Activated CD4-positive, alpha-beta T cell treated with anti-CD3 and anti-CD28 coated beads for 24 hours (primary cell): Measurements from ENCODE around the gene FAM114A1.
"Not testable (repeated sequence)": the region's sequence is repeated elsewhere in the genome, so short reads cannot be mapped to it uniquely, and the experiment has no call there.

ENCODE experiments used
- DNase-seq, 2 donors: peaks; one replicate each; pipeline ENCODE4 v3.0.0-alpha.2; 2020; ENCODE audit warnings: low read depth in 2 of 2

Gene FAM114A1

DNA sequence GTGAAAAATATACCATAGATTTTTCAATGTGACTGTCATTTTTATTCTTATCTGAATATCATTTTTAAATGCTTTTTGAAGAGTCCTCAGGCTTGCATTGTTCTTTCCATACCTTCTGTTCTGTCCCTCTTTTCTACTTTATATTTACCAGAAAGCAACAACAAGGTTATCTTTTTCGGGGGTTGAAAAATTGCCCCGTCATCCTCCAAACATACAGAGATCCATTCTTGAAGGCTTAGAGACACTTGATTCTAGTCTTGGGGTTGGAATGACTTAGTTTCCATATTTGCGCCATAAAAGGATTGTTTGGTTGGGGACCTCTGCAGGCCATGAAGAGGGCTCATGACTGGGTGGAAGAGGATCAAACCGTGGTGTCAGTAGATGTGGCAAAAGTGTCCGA, 63.5 kb downstream of the FAM114A1 start:
- no peak for DNase-seq

GRCh38 chr4:38935391-38936073, 67.9 kb downstream of the FAM114A1 start:
- no peak for DNase-seq

GRCh38 chr4:38939165-38939564, 71.6 kb downstream of the FAM114A1 start:
- DNase-seq = no peak

DNA sequence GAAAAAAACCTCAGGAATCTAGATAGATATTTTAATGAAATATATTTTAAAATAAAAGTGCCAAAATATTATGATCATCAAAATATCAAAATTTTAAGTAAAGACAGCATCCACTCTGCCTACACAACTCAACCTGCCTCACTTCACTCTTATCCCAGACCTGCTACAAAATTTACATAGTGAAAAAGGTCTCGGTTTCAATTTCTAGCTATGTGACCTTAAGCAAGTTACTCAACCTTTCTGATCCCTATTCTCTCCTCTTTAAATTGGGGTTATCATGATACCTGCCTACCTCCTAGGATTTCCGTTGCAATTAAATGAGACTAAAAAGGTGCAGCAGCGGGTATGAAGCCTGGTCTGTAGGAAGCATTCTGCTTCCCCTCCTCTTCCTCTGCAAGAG, 72.9 kb downstream of the FAM114A1 start:
- no peak for DNase-seq

DNA sequence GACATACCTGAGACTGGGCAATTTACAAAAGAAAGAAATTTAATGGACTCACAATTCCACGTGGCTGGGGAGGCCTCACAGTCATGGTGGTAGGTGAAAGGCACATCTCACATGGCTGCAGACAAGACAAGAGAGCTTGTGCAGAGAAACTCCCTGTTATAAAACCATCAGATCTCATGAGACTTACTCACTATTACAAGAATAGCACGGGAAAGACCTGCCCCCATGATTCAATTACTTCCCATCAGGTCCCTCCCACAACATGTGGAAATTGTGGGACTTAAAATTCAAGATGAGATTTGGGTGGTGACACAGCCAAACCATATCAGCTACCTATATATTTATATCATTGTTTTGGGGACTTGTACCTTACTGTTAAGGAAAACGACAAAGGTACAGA, 74.3 kb downstream of the FAM114A1 start:
- not testable (repeated sequence) for DNase-seq

- no peak for DNase-seq
Observed at GRCh38 chr4:38943343-38943742, 75.7 kb downstream of the FAM114A1 start.

- no peak for DNase-seq
Observed at GRCh38 chr4:38944440-38944839, 76.8 kb downstream of the FAM114A1 start.

- DNase-seq = no peak
Observed at GRCh38 chr4:38946919-38947318, 79.3 kb downstream of the FAM114A1 start.

DNA sequence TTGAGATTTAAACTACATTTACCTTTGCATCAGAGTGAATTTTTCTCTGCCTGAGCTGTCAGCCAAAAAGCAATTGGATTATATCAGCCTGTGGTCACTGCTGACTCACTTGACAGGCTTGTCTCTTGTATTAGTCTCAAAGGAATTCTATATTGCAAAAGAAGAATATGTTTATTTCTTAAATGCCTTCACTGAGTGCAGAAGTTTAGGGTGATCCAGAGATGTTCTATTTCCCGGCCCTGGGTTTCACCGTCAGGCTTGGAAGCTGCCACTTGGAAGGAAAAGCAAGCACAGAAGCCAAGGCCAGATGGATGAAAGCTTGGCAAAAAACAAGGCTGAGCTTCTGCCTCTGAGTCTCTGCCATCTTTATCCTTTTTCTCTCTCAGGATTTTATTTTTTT, 80.9 kb downstream of the FAM114A1 start:
- DNase-seq = no peak

DNA sequence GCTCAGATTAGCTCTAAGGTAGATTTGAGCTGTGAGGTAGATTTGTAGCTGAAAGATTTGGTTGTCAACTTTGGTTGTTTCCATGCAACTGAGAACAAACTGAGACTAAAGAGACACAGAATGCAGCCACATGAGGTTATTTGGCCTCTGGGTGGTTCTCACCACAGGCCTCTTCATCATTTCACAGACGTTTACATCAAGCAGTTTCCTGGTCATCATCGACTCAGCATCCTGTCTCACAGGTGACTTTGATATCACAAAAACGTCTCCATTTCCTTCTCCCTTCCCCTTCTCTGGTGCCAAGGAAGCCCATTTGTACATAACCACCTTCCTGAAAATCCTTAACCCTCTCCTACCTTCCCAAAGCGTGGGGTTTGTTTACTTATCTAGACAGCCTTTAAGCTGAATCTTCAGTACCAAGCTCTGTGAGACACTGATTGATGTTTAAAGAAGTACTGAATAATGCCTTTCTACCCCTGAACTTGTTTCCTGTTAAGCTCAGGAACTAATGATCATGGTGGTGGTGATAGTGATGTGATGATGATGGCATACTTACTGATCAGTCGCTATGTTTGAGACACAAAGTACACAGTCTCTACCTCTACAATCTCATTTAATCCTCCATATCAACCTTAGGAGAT, 81.9 kb downstream of the FAM114A1 start:
- no peak for DNase-seq

DNA sequence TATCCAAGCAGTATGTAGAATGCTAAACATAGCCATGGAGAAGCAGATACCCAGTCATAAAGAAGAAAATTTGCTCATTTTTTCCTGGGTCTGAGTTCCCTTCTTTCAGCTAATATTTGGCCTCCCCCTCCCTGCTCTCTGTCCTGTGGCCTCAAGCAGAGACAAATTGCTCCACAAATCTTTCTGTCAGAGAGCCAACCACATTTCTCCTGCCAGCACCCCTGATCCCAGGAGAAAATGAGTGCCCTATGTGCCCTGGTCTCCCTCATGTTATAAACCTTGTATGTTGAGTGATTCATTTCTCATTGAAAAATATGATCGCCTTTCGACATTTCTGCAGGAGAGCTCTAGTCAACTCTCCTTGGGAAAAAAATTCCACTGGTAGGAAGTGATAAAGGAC, 82.6 kb downstream of the FAM114A1 start:
- DNase-seq = no peak

GRCh38 chr4:38950734-38951133, 83.1 kb downstream of the FAM114A1 start:
- DNase-seq = no peak

DNA sequence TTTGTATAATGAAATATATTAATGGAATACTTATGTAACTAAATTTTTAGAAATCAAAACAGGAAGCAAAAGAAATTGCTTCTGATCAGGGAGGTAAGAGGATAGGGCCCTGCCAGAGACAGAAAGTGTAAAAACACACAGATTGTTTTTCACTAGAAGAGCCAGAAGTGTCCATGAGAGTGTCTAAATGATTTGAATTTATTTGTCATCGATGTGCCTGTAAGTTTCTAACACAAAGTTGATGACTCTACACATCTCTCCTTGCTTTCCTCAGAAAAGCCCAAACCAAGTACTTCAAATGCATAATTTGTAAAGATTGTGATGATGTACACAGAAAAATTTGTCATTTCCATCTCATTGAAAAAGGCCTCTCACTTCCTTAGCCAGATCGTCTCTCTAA, 84.0 kb downstream of the FAM114A1 start:
- no peak for DNase-seq

- no peak for DNase-seq
Observed at GRCh38 chr4:38952017-38952416, 84.4 kb downstream of the FAM114A1 start.

- no peak for DNase-seq
Observed at GRCh38 chr4:38954727-38955126, 87.1 kb downstream of the FAM114A1 start.

DNA sequence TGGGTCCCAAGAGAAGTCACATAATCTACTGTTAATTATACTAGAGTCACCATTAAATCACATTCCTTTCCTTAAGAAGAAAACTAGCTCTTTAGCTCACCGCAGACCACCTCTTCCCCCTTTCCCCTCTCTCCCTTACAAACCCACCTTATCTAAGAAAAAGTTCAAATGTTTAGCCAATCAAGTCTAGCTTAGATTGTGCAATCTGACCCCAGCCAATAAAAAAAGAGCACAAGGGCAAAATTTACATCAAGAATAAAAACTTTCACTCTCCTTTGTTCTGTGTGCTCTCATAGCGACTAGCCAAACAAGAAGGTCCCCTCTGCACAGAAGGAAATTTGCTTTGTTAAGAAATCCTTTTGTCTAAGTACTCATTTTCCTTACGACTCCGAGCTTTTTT, 88.4 kb downstream of the FAM114A1 start:
- DNase-seq = no peak

GRCh38 chr4:38957261-38957815, 89.7 kb downstream of the FAM114A1 start:
- DNase-seq = no peak

GRCh38 chr4:38957893-38958292, 90.3 kb downstream of the FAM114A1 start:
- DNase-seq = no peak

DNA sequence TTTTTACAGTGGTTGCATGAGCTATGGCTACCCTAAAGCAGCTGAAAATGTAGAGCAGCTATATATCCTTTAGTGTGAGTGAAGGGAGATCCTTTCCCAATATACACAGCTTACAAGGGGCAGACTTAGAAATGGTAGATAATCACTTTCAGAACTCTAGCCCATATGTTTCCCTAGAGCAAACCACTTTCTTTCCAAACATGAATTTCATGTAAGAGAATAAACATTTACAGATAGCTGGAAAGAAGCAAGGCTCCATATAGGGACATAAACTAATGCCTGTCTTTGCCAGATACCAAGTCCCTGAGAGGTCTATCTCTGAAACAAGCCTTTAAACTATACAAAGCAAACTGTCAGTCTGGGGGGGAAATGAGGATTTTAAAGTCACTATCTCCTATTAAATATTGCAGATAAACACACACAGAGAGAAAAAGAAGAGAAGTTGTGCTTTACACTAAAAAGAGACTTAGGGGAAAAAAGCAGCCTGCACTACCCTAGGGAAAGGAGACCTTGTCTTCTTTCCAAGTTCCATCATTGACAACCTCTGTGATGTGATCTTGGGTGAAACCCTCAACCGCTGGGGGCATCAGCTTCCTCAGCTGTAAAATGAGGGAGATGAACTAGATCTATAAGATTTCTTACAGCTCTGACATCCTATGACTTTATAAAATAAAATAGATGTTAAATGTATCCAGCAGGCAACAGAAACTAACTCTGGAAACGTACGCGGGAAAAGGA, 91.0 kb downstream of the FAM114A1 start:
- no peak for DNase-seq

GRCh38 chr4:38959248-38959647, 91.6 kb downstream of the FAM114A1 start:
- DNase-seq = not testable (repeated sequence)

GRCh38 chr4:38964942-38965775, 97.6 kb downstream of the FAM114A1 start:
- no peak for DNase-seq

DNA sequence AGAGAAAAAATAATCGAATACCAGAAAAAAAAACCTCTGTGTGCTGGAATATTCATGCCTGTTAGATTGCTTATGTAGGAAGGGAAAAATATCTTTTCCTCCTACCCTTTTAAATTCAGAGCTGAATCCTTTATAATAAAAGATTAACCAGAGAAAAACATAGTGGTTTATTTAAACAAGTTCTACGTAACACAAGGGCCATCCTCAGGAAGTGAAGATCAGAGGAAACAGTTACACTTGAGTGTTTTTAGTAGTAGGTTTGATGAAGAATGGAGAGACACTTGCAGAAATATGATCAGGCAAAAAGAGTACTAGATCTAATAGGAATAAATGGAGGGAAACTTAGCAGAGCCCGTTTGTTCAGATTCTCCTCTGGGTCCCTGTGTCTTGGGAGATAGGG, 98.3 kb downstream of the FAM114A1 start:
- DNase-seq = no peak
